WTC11 (cell line): Measurements from ENCODE around the gene WNT9B. TPM values are rescaled to one million over a fixed set of nuclear protein-coding genes. Genes with fewer than 3 reads are reported as not detected.

Source experiments
- ATAC-seq: fragments of 200-7000 bp; cut with Tn5 transposase; 2 replicates; pipeline ENCODE4 v1.10.0; 2021; ENCODE audit warnings: mild to moderate bottlenecking, moderate library complexity
- Bru-seq: library from RNA; stranded (reverse); fragments of 400-500 nt; gene quantifications from one replicate; lab custom pipeline; 2021; lab: Mats Ljungman, UMichigan
- CTCF ChIA-PET: fragments of 300-600 bp; sonication (Branson Sonifier 250); formaldehyde crosslinking; loops from one replicate; lab custom pipeline; 2021; ENCODE audit warnings: antibody characterized with exemption; lab: Charles Lee
- POLR2A ChIA-PET: fragments of 350-600 bp; sonication (Branson Sonifier 250); formaldehyde crosslinking; loops from one replicate; lab custom pipeline; 2021; ENCODE audit warnings: antibody characterized with exemption; lab: Charles Lee
- DNase-seq: peaks from one replicate; pipeline ENCODE4 v3.0.0; 2021; ENCODE audit warnings: low spot score
- H3K27ac Mint-ChIP-seq: 2 replicates; pipeline ENCODE4 v1.8.0; 2021; ENCODE audit warnings: mixed read lengths
- H3K27me3 Mint-ChIP-seq: 2 replicates; pipeline ENCODE4 v1.8.0; 2021; ENCODE audit warnings: low read depth, mild to moderate bottlenecking, moderate library complexity, mixed read lengths
- H3K36me3 Mint-ChIP-seq: 2 replicates; pipeline ENCODE4 v1.8.0; 2021; ENCODE audit warnings: mixed read lengths
- H3K4me1 Mint-ChIP-seq: 2 replicates; pipeline ENCODE4 v1.8.0; 2022; ENCODE audit warnings: mixed read lengths
- H3K4me3 Mint-ChIP-seq: 2 replicates; pipeline ENCODE4 v1.8.0; 2021; ENCODE audit warnings: mild to moderate bottlenecking, moderate library complexity, mixed read lengths
- H3K9me3 Mint-ChIP-seq: 2 replicates; pipeline ENCODE4 v1.8.0; 2021; ENCODE audit warnings: mixed read lengths
- ARID4B ChIP-seq: sonication (generic); formaldehyde crosslinking; IDR thresholded peaks from 2 replicates; pipeline ENCODE4 v1.8.0; 2023; ENCODE audit warnings: missing genetic modification reagents, mild to moderate bottlenecking, borderline replicate concordance
- ATF3 ChIP-seq: sonication (generic); formaldehyde crosslinking; conservative IDR thresholded peaks from 2 replicates; pipeline ENCODE4 v1.8.1; 2022; ENCODE audit warnings: mild to moderate bottlenecking, missing genetic modification reagents
- CREB1 ChIP-seq: sonication (generic); formaldehyde crosslinking; IDR thresholded peaks from 2 replicates; pipeline ENCODE4 v1.8.0; 2023; ENCODE audit warnings: mild to moderate bottlenecking, missing genetic modification reagents
- E2F1 ChIP-seq: sonication (generic); formaldehyde crosslinking; IDR thresholded peaks from 2 replicates; pipeline ENCODE4 v1.8.0; 2022; ENCODE audit warnings: mild to moderate bottlenecking, missing genetic modification reagents
- ETV6 ChIP-seq: sonication (generic); formaldehyde crosslinking; IDR thresholded peaks from 2 replicates; pipeline ENCODE4 v1.8.1; 2022; ENCODE audit warnings: mild to moderate bottlenecking, missing genetic modification reagents
- GRHL2 ChIP-seq: fragments of 250-450 bp; sonication (Bioruptor Pico); IDR thresholded peaks from 2 replicates; pipeline ENCODE4 v1.8.0; 2022; ENCODE audit warnings: mild to moderate bottlenecking, moderate library complexity; ENCODE audit not compliant: insufficient replicate concordance, severe bottlenecking
- GTF2I ChIP-seq: fragments of 250-450 bp; sonication (Bioruptor Pico); conservative IDR thresholded peaks from 2 replicates; pipeline ENCODE4 v1.4.0; 2021; ENCODE audit warnings: mild to moderate bottlenecking
- IRF1 ChIP-seq: sonication (generic); formaldehyde crosslinking; IDR thresholded peaks from 2 replicates; pipeline ENCODE4 v1.8.0; 2023; ENCODE audit warnings: missing genetic modification reagents
- MLX ChIP-seq: sonication (generic); formaldehyde crosslinking; IDR thresholded peaks from 2 replicates; pipeline ENCODE4 v1.8.1; 2023; ENCODE audit warnings: mild to moderate bottlenecking, missing genetic modification reagents, moderate library complexity
- OVOL2 ChIP-seq: fragments of 250-450 bp; sonication (Bioruptor Pico); IDR thresholded peaks from 2 replicates; pipeline ENCODE4 v1.9.0; 2021; ENCODE audit warnings: mild to moderate bottlenecking, borderline replicate concordance
- PRDM15 ChIP-seq: sonication (generic); formaldehyde crosslinking; IDR thresholded peaks from 2 replicates; pipeline ENCODE4 v1.8.0; 2022; ENCODE audit warnings: missing genetic modification reagents
- SMAD3 ChIP-seq: sonication (generic); formaldehyde crosslinking; IDR thresholded peaks from 2 replicates; pipeline ENCODE4 v1.8.0; 2022; ENCODE audit warnings: missing genetic modification reagents, mild to moderate bottlenecking, borderline replicate concordance
- SOX15 ChIP-seq: fragments of 250-450 bp; sonication (Bioruptor Pico); IDR thresholded peaks from 2 replicates; pipeline ENCODE4 v1.9.0; 2021; ENCODE audit warnings: mild to moderate bottlenecking
- USF1 ChIP-seq: sonication (generic); formaldehyde crosslinking; IDR thresholded peaks from 2 replicates; pipeline ENCODE4 v1.8.0; 2022; ENCODE audit warnings: mild to moderate bottlenecking, missing genetic modification reagents
- USF2 ChIP-seq: sonication (generic); formaldehyde crosslinking; IDR thresholded peaks from 2 replicates; pipeline ENCODE4 v1.8.1; 2023; ENCODE audit warnings: mild to moderate bottlenecking, missing genetic modification reagents, moderate library complexity
- ZMAT4 ChIP-seq: fragments of 250-450 bp; sonication (Bioruptor Pico); IDR thresholded peaks from 2 replicates; pipeline ENCODE4 v1.9.0; 2021; ENCODE audit warnings: mild to moderate bottlenecking
- ZNF121 ChIP-seq: sonication (generic); formaldehyde crosslinking; IDR thresholded peaks from 2 replicates; pipeline ENCODE4 v1.8.0; 2023; ENCODE audit warnings: missing genetic modification reagents
- long read RNA-seq, 3 experiments: library from RNA in 1 of 3; library from capped mRNA in 1 of 3; library from polyadenylated mRNA in 1 of 3; unstranded in 2 of 3; stranded (forward) in 1 of 3; transcript quantifications; one replicate each; pipeline ENCODE4 v2.0.0, GENCODE V29; 2021
- total RNA-seq: library from RNA; stranded (reverse); gene quantifications from 3 replicates; pipeline ENCODE4 v1.2.3, GENCODE V29; 2021

The WNT9B gene
- total RNA-seq, result 0.41 to 0.87 TPM (median 0.44 TPM) in 3 replicates
- Bru-seq, nascent RNA, result percentile 21 among the genes with signal in this experiment
- long read RNA-seq, experiment 1, partial matches to known transcripts, result 0 of 1 reads
- long read RNA-seq, experiment 1, other reads (novel, unspliced or antisense), result 1 of 1 reads
- long read RNA-seq, experiment 2, result 0 reads
- long read RNA-seq, experiment 3, result 0 reads

GRCh38 chr17:46851029-46851741 lies at the start of gene WNT9B:
TSS of gene WNT9B (plus strand) at chr17:46851583. CDS start at chr17:46851639, 56 bp downstream.
- H3K4me3 Mint-ChIP-seq, result peak within 1 kb of the TSS; percentile 87
- no peaks in the 10 kb centered on the region for H3K36me3 Mint-ChIP-seq
- H3K9me3 Mint-ChIP-seq, result no peaks in the 10 kb centered on the region
- DNase-seq (peak; percentile 80), ATAC-seq (peak; percentile 80)
- peaks cover 15% of the 10 kb centered on the region for H3K4me1 Mint-ChIP-seq
- H3K27me3 Mint-ChIP-seq, result peaks cover 73% of the 10 kb centered on the region
- ChIA-PET POLR2A (no interaction called here), CTCF (interaction anchor here (0.6 to 1.9 kb wide), 5 partner anchors 15 to 91 kb away, joined by 3 to 7 read pairs (median 5); no protein-coding TSS in a partner anchor)
- TF ChIP-seq ARID4B (CRISPR knock-in tag) (0 out of 2 replicates have a peak, but pooled peaks have one; percentile 18), MLX (no peak), USF1 (CRISPR knock-in tag) (no peak), SOX15 (CRISPR knock-in tag) (no peak), ZMAT4 (CRISPR knock-in tag) (no peak), PRDM15 (CRISPR knock-in tag) (peak; percentile 51; the same call in 1 of the 2 replicates), USF2 (CRISPR knock-in tag) (no peak), SMAD3 (CRISPR knock-in tag) (no peak), E2F1 (CRISPR knock-in tag) (no peak), ETV6 (CRISPR knock-in tag) (peak; percentile 41; the same call in 1 of the 2 replicates), GTF2I (CRISPR knock-in tag) (no peak), IRF1 (CRISPR knock-in tag) (no peak), ATF3 (CRISPR knock-in tag) (no peak), OVOL2 (CRISPR knock-in tag) (no peak), CREB1 (CRISPR knock-in tag) (no peak), ZNF121 (CRISPR knock-in tag) (no peak), GRHL2 (CRISPR knock-in tag) (no peak)
- no peak within 1 kb of the TSS for H3K27ac Mint-ChIP-seq
